NCI-H1694 (cell line): Measurements from ENCODE around the gene GAPVD1.
"Not testable (repeated sequence)": the region's sequence is repeated elsewhere in the genome, so short reads cannot be mapped to it uniquely, and the experiment has no call there.

Experiments
- DNase-seq: peaks from one replicate; lab custom pipeline; 2025; lab: John Stamatoyannopoulos, UW

GAPVD1 gene

GRCh38 chr9:125374443-125375309 lies 113.0 kb downstream of the GAPVD1 start:
- peak; percentile 36 for DNase-seq

- DNase-seq = no peak
Observed at GRCh38 chr9:125375820-125376219, 114.2 kb downstream of the GAPVD1 start.

- no peak for DNase-seq
Observed at GRCh38 chr9:125376261-125377226, 114.9 kb downstream of the GAPVD1 start.

- no peak for DNase-seq
Observed at GRCh38 chr9:125377584-125378250, 116.1 kb downstream of the GAPVD1 start.

- DNase-seq = no peak
Observed at GRCh38 chr9:125378778-125379177, 117.2 kb downstream of the GAPVD1 start.

GRCh38 chr9:125379208-125379607 lies 117.6 kb downstream of the GAPVD1 start:
- no peak for DNase-seq

GRCh38 chr9:125380406-125380805 lies 118.8 kb downstream of the GAPVD1 start:
- no peak for DNase-seq

GRCh38 chr9:125387861-125388524 lies 126.4 kb downstream of the GAPVD1 start:
- no peak for DNase-seq

GRCh38 chr9:125388978-125389377 lies 127.4 kb downstream of the GAPVD1 start:
- DNase-seq = no peak

- DNase-seq = no peak
Observed at GRCh38 chr9:125391704-125392103, 130.1 kb downstream of the GAPVD1 start.

- DNase-seq = no peak
Observed at GRCh38 chr9:125393426-125393825, 131.8 kb downstream of the GAPVD1 start.

- no peak for DNase-seq
Observed at GRCh38 chr9:125396799-125397198, 135.2 kb downstream of the GAPVD1 start.

- no peak for DNase-seq
Observed at GRCh38 chr9:125397736-125398135, 136.1 kb downstream of the GAPVD1 start.

GRCh38 chr9:125398243-125398642 lies 136.6 kb downstream of the GAPVD1 start:
- DNase-seq = no peak

GRCh38 chr9:125399165-125399564 lies 137.5 kb downstream of the GAPVD1 start:
- no peak for DNase-seq

GRCh38 chr9:125399666-125400065 lies 138.0 kb downstream of the GAPVD1 start:
- no peak for DNase-seq

GRCh38 chr9:125400232-125400631 lies 138.6 kb downstream of the GAPVD1 start:
- not testable (repeated sequence) for DNase-seq

- DNase-seq = no peak
Observed at GRCh38 chr9:125400725-125401716, 139.4 kb downstream of the GAPVD1 start.

GRCh38 chr9:125404733-125405132 lies 143.1 kb downstream of the GAPVD1 start:
- DNase-seq = no peak
